ENCODE data around the gene AGBL1.
"Not testable (repeated sequence)": the region's sequence is repeated elsewhere in the genome, so short reads cannot be mapped to it uniquely, and the experiment has no call there.

Gene AGBL1

DNA sequence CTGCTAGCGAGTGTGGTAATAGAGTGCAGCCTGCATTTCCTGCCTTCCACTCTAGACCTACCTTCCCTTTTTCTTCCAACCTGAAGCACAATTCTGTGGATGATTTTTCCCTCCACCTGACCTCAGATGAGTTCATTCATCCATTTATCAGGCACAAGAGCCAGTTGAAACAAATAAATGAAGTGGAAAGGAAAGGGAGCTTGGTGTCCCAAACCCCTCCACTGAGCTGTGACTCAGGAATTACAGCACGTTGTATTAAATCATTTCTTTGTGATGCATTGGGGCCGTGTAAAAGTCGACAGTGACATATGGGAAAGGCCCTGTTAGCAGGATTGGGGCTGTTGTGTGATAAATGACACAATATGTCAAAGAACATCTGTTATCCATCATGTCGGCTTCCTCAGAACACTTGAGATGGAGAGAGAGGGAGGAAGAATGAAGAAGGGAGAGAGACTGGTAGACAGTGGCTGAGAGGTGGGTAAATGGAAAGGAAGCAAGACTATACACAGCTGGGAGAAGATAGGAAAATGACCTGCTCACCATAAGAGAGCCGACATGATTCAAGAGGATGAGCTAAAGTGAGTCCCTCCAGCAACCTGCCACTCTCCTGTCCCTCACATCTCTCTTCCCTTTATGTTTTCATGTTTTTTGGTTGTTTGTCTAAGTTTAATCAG lies 366.0 kb downstream of the AGBL1 start:
- no peaks in the 10 kb centered on the region for H3K9me3 Mint-ChIP-seq
- ATAC-seq (replicated peaks) (no peak), DNase-seq (no peak)
- no peak overlapping the region for H3K27ac Mint-ChIP-seq
- H3K27me3 Mint-ChIP-seq, result no peaks in the 10 kb centered on the region
- H3K4me1 Mint-ChIP-seq (ENCODE audit: low read depth in 2 of 2), result no peaks in the 10 kb centered on the region
- H3K4me3 Mint-ChIP-seq, result no peak overlapping the region
- H3K36me3 Mint-ChIP-seq (ENCODE audit: insufficient read depth), result no peaks in the 10 kb centered on the region

- Mint-ChIP-seq H3K4me3 (no peak overlapping the region), H3K27me3 (no peaks in the 10 kb centered on the region), H3K36me3 (ENCODE audit: insufficient read depth) (no peaks in the 10 kb centered on the region), H3K9me3 (no peaks in the 10 kb centered on the region), H3K27ac (no peak overlapping the region), H3K4me1 (ENCODE audit: low read depth in 2 of 2) (no peaks in the 10 kb centered on the region)
- DNase-seq (no peak), ATAC-seq (replicated peaks) (no peak)
Measured at GRCh38 chr15:86446253-86446640, 366.6 kb downstream of the AGBL1 start.

DNA sequence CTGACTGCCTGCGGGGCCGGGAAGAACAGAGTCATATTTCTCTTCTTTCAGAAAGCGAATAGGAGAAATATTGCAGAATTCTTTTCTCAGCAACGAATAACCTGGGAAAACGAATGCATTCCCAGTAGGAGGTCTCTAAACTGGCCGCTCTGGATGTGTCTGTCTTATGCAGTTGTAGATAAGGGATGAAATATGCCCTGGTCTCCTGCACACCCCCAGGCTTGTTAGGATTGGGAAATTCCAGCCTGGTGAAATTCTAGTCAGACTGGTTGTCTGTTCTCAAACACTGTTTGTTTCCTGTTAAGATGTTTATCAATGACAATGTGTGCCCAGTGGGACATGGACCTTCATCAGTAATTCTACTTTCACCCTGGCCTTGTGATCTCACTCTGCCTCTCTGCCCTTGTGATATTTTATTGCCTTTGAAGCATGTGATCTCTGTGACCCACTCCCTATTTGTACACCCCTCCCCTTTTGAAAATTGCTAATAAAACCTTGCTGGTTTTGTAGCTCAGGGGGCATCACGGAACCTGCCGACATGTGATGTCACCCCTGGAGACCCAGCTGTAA lies 385.9 kb downstream of the AGBL1 start:
- not testable (repeated sequence) for DNase-seq; H3K4me1 Mint-ChIP-seq (ENCODE audit: low read depth in 2 of 2); H3K4me3 Mint-ChIP-seq; H3K27ac Mint-ChIP-seq; H3K36me3 Mint-ChIP-seq (ENCODE audit: insufficient read depth); ATAC-seq (replicated peaks); H3K27me3 Mint-ChIP-seq
- peaks cover 6 to 17% of the 10 kb centered on the region in 2 donors for H3K9me3 Mint-ChIP-seq

- H3K27ac Mint-ChIP-seq, result no peak overlapping the region
Measured at GRCh38 chr15:86481720-86482119, 402.0 kb downstream of the AGBL1 start.

GRCh38 chr15:86483936-86484335 lies 404.3 kb downstream of the AGBL1 start:
- peaks cover 2 to 5% of the 10 kb centered on the region in 2 donors for H3K4me1 Mint-ChIP-seq (ENCODE audit: low read depth in 2 of 2)
- ATAC-seq (replicated peaks) (no peak), DNase-seq (no peak)
- no peak overlapping the region for H3K4me3 Mint-ChIP-seq
- H3K27ac Mint-ChIP-seq, result no peak overlapping the region
- no peaks in the 10 kb centered on the region for H3K36me3 Mint-ChIP-seq (ENCODE audit: insufficient read depth)
- H3K9me3 Mint-ChIP-seq, result no peaks in the 10 kb centered on the region
- peaks cover 0 to 7% of the 10 kb centered on the region in 2 donors for H3K27me3 Mint-ChIP-seq

More at GRCh38 chr15:86481720-86482119, 402.0 kb downstream of the AGBL1 start:
- peaks cover 2 to 5% of the 10 kb centered on the region in 2 donors for H3K4me1 Mint-ChIP-seq (ENCODE audit: low read depth in 2 of 2)
- peaks cover 0 to 6% of the 10 kb centered on the region in 2 donors for H3K27me3 Mint-ChIP-seq
- ATAC-seq (replicated peaks) (no peak), DNase-seq (no peak)
- H3K4me3 Mint-ChIP-seq, result no peak overlapping the region
- H3K9me3 Mint-ChIP-seq, result peaks cover 0 to 1% of the 10 kb centered on the region in 2 donors
- H3K36me3 Mint-ChIP-seq (ENCODE audit: insufficient read depth), result no peaks in the 10 kb centered on the region

DNA sequence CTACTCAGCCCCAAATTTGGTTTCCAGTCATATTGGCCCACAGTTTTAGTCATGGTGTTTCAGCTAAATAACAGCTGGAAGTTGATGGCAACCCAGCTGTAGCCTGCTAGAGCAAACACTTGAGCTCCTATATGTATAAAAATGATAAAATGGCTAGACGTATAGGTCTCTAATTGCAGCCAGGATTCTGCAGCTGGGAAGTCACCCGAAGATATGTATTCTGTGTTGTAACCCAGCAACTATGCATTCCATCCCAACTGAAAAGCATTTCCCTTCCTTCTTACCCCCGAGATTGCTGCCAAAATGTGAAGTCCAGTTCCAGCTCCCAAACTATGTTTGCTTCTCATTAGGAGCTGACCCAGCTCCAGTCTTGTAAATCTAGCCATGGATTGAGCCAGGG lies 408.4 kb downstream of the AGBL1 start:
- ATAC-seq (replicated peaks), result no peak
- no peak for DNase-seq
- peaks cover 2 to 8% of the 10 kb centered on the region in 2 donors for H3K4me1 Mint-ChIP-seq (ENCODE audit: low read depth in 2 of 2)
- H3K27ac Mint-ChIP-seq, result no peak overlapping the region
- H3K4me3 Mint-ChIP-seq, result no peak overlapping the region
- no peaks in the 10 kb centered on the region for H3K36me3 Mint-ChIP-seq (ENCODE audit: insufficient read depth)
- H3K9me3 Mint-ChIP-seq, result peaks cover 0 to 2% of the 10 kb centered on the region in 2 donors
- H3K27me3 Mint-ChIP-seq, result peaks cover 0 to 7% of the 10 kb centered on the region in 2 donors

- Mint-ChIP-seq H3K27me3 (peaks cover 0 to 7% of the 10 kb centered on the region in 2 donors), H3K4me3 (no peak overlapping the region)
- no peak for ATAC-seq (replicated peaks)
Measured at GRCh38 chr15:86489981-86490380, 410.3 kb downstream of the AGBL1 start.

DNA sequence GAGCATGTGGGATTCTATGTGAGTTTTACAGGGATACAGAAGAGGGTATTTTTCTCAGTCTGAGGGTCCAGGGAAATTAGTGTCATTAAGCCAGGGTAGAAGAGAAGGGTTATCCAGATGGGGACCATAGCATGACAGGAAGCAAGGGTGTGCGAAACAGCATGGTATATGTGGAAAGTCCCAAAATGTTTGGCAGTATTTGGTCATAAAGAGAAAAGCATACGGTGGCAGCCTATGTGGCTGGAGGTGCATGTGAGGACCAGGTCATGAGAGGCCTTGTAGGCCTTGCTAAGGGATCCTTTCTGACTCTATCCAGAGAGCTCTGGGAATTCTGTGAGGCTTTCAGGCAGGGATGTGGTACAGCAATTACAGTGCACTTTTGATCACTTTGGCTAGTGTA lies 411.4 kb downstream of the AGBL1 start:
- no peaks in the 10 kb centered on the region for H3K36me3 Mint-ChIP-seq (ENCODE audit: insufficient read depth)
- no peak overlapping the region for H3K4me3 Mint-ChIP-seq
- H3K9me3 Mint-ChIP-seq, result peaks cover 0 to 2% of the 10 kb centered on the region in 2 donors
- DNase-seq, result no peak
- H3K4me1 Mint-ChIP-seq (ENCODE audit: low read depth in 2 of 2), result peaks cover 0 to 4% of the 10 kb centered on the region in 2 donors
- H3K27ac Mint-ChIP-seq, result no peak overlapping the region
- no peak for ATAC-seq (replicated peaks)
- H3K27me3 Mint-ChIP-seq, result peaks cover 0 to 7% of the 10 kb centered on the region in 2 donors

More at GRCh38 chr15:86489981-86490380, 410.3 kb downstream of the AGBL1 start:
- H3K4me1 Mint-ChIP-seq (ENCODE audit: low read depth in 2 of 2), result peaks cover 0 to 4% of the 10 kb centered on the region in 2 donors
- no peak overlapping the region for H3K27ac Mint-ChIP-seq
- no peaks in the 10 kb centered on the region for H3K36me3 Mint-ChIP-seq (ENCODE audit: insufficient read depth)
- DNase-seq, result no peak
- H3K9me3 Mint-ChIP-seq, result peaks cover 0 to 2% of the 10 kb centered on the region in 2 donors

GRCh38 chr15:86493884-86494283 lies 414.2 kb downstream of the AGBL1 start:
- no peak for DNase-seq
- H3K4me3 Mint-ChIP-seq, result no peak overlapping the region
- no peaks in the 10 kb centered on the region for H3K36me3 Mint-ChIP-seq (ENCODE audit: insufficient read depth)
- no peak overlapping the region for H3K27ac Mint-ChIP-seq
- no peaks in the 10 kb centered on the region for H3K27me3 Mint-ChIP-seq
- peaks cover 0 to 2% of the 10 kb centered on the region in 2 donors for H3K9me3 Mint-ChIP-seq
- ATAC-seq (replicated peaks), result no peak
- peaks cover 0 to 4% of the 10 kb centered on the region in 2 donors for H3K4me1 Mint-ChIP-seq (ENCODE audit: low read depth in 2 of 2)

- Mint-ChIP-seq H3K4me3 (no peak overlapping the region), H3K27ac (no peak overlapping the region)
- ATAC-seq (replicated peaks), result no peak
Measured at GRCh38 chr15:86494475-86494874, 414.8 kb downstream of the AGBL1 start.

DNA sequence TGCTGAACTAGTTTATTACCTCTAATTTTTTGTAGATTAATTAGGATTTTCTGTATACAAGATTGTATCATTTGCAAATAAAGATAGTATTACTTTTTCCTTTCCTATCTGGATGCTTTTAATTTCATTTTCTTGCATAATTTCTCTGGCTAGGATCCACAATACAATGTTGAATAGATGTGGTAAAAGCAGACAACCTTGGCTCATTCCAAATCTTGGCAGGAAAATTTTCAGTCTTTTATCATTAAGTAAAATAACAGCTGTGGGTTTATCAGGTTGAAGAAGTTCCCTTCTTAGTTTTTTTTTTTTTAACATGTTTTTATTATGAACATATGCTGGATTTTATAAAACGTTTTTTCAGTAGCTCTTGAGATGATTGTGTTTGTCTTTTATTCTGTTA lies 422.6 kb downstream of the AGBL1 start:
- DNase-seq (no peak), ATAC-seq (replicated peaks) (no peak)
- no peaks in the 10 kb centered on the region for H3K9me3 Mint-ChIP-seq
- H3K27me3 Mint-ChIP-seq, result peaks cover 0 to 2% of the 10 kb centered on the region in 2 donors
- H3K4me1 Mint-ChIP-seq (ENCODE audit: low read depth in 2 of 2), result no peaks in the 10 kb centered on the region
- no peaks in the 10 kb centered on the region for H3K36me3 Mint-ChIP-seq (ENCODE audit: insufficient read depth)
- no peak overlapping the region for H3K4me3 Mint-ChIP-seq
- no peak overlapping the region for H3K27ac Mint-ChIP-seq

More at GRCh38 chr15:86494475-86494874, 414.8 kb downstream of the AGBL1 start:
- Mint-ChIP-seq H3K36me3 (ENCODE audit: insufficient read depth) (no peaks in the 10 kb centered on the region), H3K4me1 (ENCODE audit: low read depth in 2 of 2) (peaks cover 0 to 4% of the 10 kb centered on the region in 2 donors), H3K9me3 (peaks cover 0 to 2% of the 10 kb centered on the region in 2 donors), H3K27me3 (no peaks in the 10 kb centered on the region)
- DNase-seq, result no peak

DNA sequence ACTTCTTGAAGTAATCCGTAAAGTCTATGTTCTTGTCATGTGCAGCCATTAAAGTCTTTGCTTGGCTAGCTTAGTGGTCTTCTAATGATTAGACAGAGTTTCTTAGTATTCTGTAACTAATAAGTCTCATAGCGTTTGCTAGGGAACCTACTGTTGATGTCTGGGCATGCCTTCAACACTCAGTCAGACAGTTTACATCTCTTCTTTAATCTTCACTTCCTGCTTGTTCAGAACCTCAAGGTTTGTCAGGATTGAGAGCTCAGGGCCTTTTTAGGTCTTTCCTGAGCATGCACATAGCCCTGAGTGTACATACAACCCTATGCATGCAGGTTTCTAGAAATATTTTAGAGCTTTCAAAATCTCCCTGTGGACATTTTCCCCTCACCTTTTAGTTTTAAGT lies 426.3 kb downstream of the AGBL1 start:
- Mint-ChIP-seq H3K9me3 (no peaks in the 10 kb centered on the region), H3K4me1 (ENCODE audit: low read depth in 2 of 2) (no peaks in the 10 kb centered on the region), H3K27me3 (peaks cover 0 to 7% of the 10 kb centered on the region in 2 donors), H3K27ac (no peak overlapping the region), H3K36me3 (ENCODE audit: insufficient read depth) (no peaks in the 10 kb centered on the region), H3K4me3 (no peak overlapping the region)
- ATAC-seq (replicated peaks) (no peak), DNase-seq (no peak)

DNA sequence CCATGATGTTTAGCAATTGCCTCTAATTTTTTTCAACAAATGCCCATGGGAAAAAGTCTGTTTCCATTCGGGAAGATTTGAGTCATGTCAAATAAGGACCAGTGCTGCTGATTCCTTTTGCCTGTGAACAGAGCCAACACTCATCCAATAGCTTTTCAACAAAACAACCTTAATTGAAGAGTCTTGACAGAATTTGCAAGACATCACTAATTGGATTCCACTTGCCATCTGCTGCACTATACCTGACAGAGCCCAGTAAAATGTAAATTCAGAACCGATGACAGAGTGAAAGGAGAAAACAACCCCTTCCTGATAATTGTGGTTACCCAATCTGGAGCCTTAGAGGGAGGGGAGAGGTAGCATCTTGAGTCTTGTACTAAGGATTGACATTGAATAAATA lies 426.7 kb downstream of the AGBL1 start:
- H3K4me1 Mint-ChIP-seq (ENCODE audit: low read depth in 2 of 2), result no peaks in the 10 kb centered on the region
- no peaks in the 10 kb centered on the region for H3K36me3 Mint-ChIP-seq (ENCODE audit: insufficient read depth)
- no peak overlapping the region for H3K4me3 Mint-ChIP-seq
- ATAC-seq (replicated peaks) (no peak), DNase-seq (no peak)
- H3K27me3 Mint-ChIP-seq, result peaks cover 0 to 7% of the 10 kb centered on the region in 2 donors
- H3K9me3 Mint-ChIP-seq, result no peaks in the 10 kb centered on the region
- H3K27ac Mint-ChIP-seq, result no peak overlapping the region

- ATAC-seq (replicated peaks) (no peak), DNase-seq (no peak)
- H3K4me1 Mint-ChIP-seq (ENCODE audit: low read depth in 2 of 2), result peaks cover 0 to 4% of the 10 kb centered on the region in 2 donors
- H3K9me3 Mint-ChIP-seq, result no peaks in the 10 kb centered on the region
- peaks cover 31 to 33% of the 10 kb centered on the region in 2 donors for H3K27me3 Mint-ChIP-seq
- H3K27ac Mint-ChIP-seq, result no peak overlapping the region
- no peaks in the 10 kb centered on the region for H3K36me3 Mint-ChIP-seq (ENCODE audit: insufficient read depth)
- no peak overlapping the region for H3K4me3 Mint-ChIP-seq
Measured at GRCh38 chr15:86515625-86516024, 436.0 kb downstream of the AGBL1 start.

Measured in effector memory CD8-positive, alpha-beta T cell (primary cell).